Measurements from ENCODE around the gene AATK. TPM values are rescaled to one million over a fixed set of nuclear protein-coding genes. Genes with fewer than 3 reads are reported as not detected.

Gene AATK
- total and polyA plus RNA-seq, 9 of the 15 experiments (the other 6 are each of a cell fraction or from before 2014, with no cell fraction given) = 0.11 to 0.55 (median 0.38) TPM; not detected in 5

- 0 out of 4 replicates have a peak, but pooled peaks of 1 of the 2 experiments have one; percentile 61 for TF ChIP-seq ZNF318 (IDR thresholded peaks at IDR 0.05; ENCODE audit: borderline replicate concordance in 1 of 2, low read depth in 1 of 2)
- TF ChIP-seq ZNF395 (CRISPR knock-in tag; IDR thresholded peaks at IDR 0.05) = peak; percentile 44
- TF ChIP-seq PCBP1 (IDR thresholded peaks at IDR 0.05; ENCODE audit: low read depth, low read length, poor library complexity, severe bottlenecking) = no peak
- TF ChIP-seq ZNF444 (CRISPR knock-in tag; IDR thresholded peaks at IDR 0.05) = no peak
- no peak for TF ChIP-seq NR2C2 (CRISPR knock-in tag; IDR thresholded peaks at IDR 0.05)
- TF ChIP-seq NR2C2 (tag; IDR thresholded peaks at IDR 0.05) = peak; percentile 74
- no peak for TF ChIP-seq BACH1 (tag; IDR thresholded peaks at IDR 0.05)
- TF ChIP-seq JUND (IDR thresholded peaks at IDR 0.05; ENCODE audit: borderline replicate concordance, low read depth, low read length) = peak; percentile 80
- peak; percentile 52; the same call in 1 of the 3 replicates for TF ChIP-seq JUND (tag; IDR thresholded peaks at IDR 0.05; ENCODE audit: borderline replicate concordance, low read depth, low read length)
- no peak for TF ChIP-seq SNIP1 (IDR thresholded peaks at IDR 0.05; ENCODE audit: low read depth)
- peak; percentile 61 for TF ChIP-seq DACH1 (IDR thresholded peaks at IDR 0.05; ENCODE audit: partially characterized antibody)
- no peak for TF ChIP-seq CC2D1A (IDR thresholded peaks at IDR 0.05)
- TF ChIP-seq ZNF780A (CRISPR knock-in tag; IDR thresholded peaks at IDR 0.05) = no peak
- TF ChIP-seq JUN (IDR thresholded peaks at IDR 0.05; ENCODE audit: borderline replicate concordance, low read depth, low read length) = peak; percentile 31; the same call in 1 of the 2 replicates
- no peak for TF ChIP-seq JUN (CRISPR knock-in tag; IDR thresholded peaks at IDR 0.05; ENCODE audit: borderline replicate concordance)
- TF ChIP-seq LCOR (CRISPR knock-in tag; IDR thresholded peaks at IDR 0.05) = peak; percentile 32; the same call in 1 of the 2 replicates
- TF ChIP-seq ATF6 (CRISPR knock-in tag; IDR thresholded peaks at IDR 0.05) = no peak
Measured at GRCh38 chr17:81097943-81098308, 68.1 kb downstream of the AATK start (continued).
